IMR-90 (cell line): ENCODE data around the gene EXOC6B. TPM values are rescaled to one million over a fixed set of nuclear protein-coding genes. Genes with fewer than 3 reads are reported as not detected.
A peak's percentile ranks its signal among the peaks of the same experiment; 100 is the strongest.

Source experiments
- ATAC-seq: fragments of 200-7000 bp; cut with Tn5 transposase; 2 replicates; pipeline ENCODE4 v1.9.1; 2020; ENCODE audit warnings: low read depth, mild to moderate bottlenecking, moderate library complexity
- BruUV-seq: library from RNA; stranded (reverse); fragments of 400-500 nt; replicated peaks from 2 replicates; lab custom pipeline; 2021; lab: Mats Ljungman, UMichigan
- CTCF ChIA-PET: fragments of 300-600 bp; formaldehyde crosslinking; extraction: SDS; loops from one replicate; lab custom pipeline; 2021; ENCODE audit warnings: antibody characterized with exemption; lab: Yijun Ruan, JAX
- POLR2A ChIA-PET: fragments of 300-600 bp; sonication (Branson Sonifier 250); formaldehyde crosslinking; loops from one replicate; lab custom pipeline; 2022; ENCODE audit warnings: antibody characterized with exemption; ENCODE audit not compliant: unreplicated experiment; lab: Charles Lee
- DNase-seq: peaks from one replicate; pipeline ENCODE4 v3.0.0; 2013
- H2AFZ ChIP-seq: replicated peaks from 2 replicates; pipeline ENCODE3; 2013; ENCODE audit warnings: low read length, mild to moderate bottlenecking; ENCODE audit not compliant: poor library complexity
- H2AK5ac ChIP-seq: 2 replicates; pipeline ENCODE4 v1.6.1; 2013; ENCODE audit warnings: low read depth, low read length, inconsistent platforms
- H2AK9ac ChIP-seq: replicated peaks from 2 replicates; pipeline ENCODE3; 2013; ENCODE audit warnings: mild to moderate bottlenecking, low read depth, low read length, moderate library complexity; ENCODE audit not compliant: poor library complexity
- H2BK120ac ChIP-seq: 2 replicates; pipeline ENCODE4 v1.6.1; 2013; ENCODE audit warnings: low read depth, low read length, inconsistent platforms
- H2BK15ac ChIP-seq: 3 replicates; pipeline ENCODE4 v1.6.1; 2013; ENCODE audit warnings: low read depth, low read length, inconsistent platforms
- H2BK20ac ChIP-seq: 2 replicates; pipeline ENCODE4 v1.6.1; 2013; ENCODE audit warnings: low read depth, mild to moderate bottlenecking, inconsistent platforms, low read length, moderate library complexity
- H2BK5ac ChIP-seq: 2 replicates; pipeline ENCODE4 v1.6.1; 2013; ENCODE audit warnings: mild to moderate bottlenecking, low read depth, low read length, inconsistent platforms; ENCODE audit not compliant: poor library complexity, severe bottlenecking
- H3K14ac ChIP-seq: replicated peaks from 2 replicates; pipeline ENCODE4 v1.6.1; 2013; ENCODE audit warnings: low read depth, low read length, inconsistent platforms
- H3K18ac ChIP-seq: 2 replicates; pipeline ENCODE4 v1.6.1; 2013; ENCODE audit warnings: low read depth, low read length, control low read depth
- H3K23ac ChIP-seq: 2 replicates; pipeline ENCODE4 v1.6.1; 2013; ENCODE audit warnings: low read depth, low read length, inconsistent platforms
- H3K27ac ChIP-seq: 2 replicates; pipeline ENCODE4 v1.5.1; 2013; ENCODE audit warnings: mild to moderate bottlenecking, control low read depth, low read length; ENCODE audit not compliant: insufficient read depth
- H3K27me3 ChIP-seq: 2 replicates; pipeline ENCODE4 v1.6.1; 2013; ENCODE audit warnings: low read length; ENCODE audit not compliant: control insufficient read depth, insufficient read depth
- H3K36me3 ChIP-seq: 2 replicates; pipeline ENCODE4 v1.6.1; 2013; ENCODE audit warnings: low read length, mixed read lengths; ENCODE audit not compliant: control insufficient read depth, insufficient read depth
- H3K4ac ChIP-seq: 2 replicates; pipeline ENCODE4 v1.6.1; 2013; ENCODE audit warnings: low read depth, low read length, inconsistent platforms
- H3K4me1 ChIP-seq: 2 replicates; pipeline ENCODE4 v1.6.1; 2013; ENCODE audit warnings: low read length, mixed read lengths; ENCODE audit not compliant: control insufficient read depth, insufficient read depth
- H3K4me2 ChIP-seq: 2 replicates; pipeline ENCODE4 v1.6.1; 2013; ENCODE audit warnings: low read depth, mild to moderate bottlenecking, control low read depth, low read length, moderate library complexity
- H3K4me3 ChIP-seq: 2 replicates; pipeline ENCODE4 v1.5.1; 2013; ENCODE audit warnings: low read depth, mild to moderate bottlenecking, control low read depth, low read length, moderate library complexity; ENCODE audit not compliant: insufficient read depth
- H3K56ac ChIP-seq: 2 replicates; pipeline ENCODE4 v1.6.1; 2013; ENCODE audit warnings: low read length, inconsistent platforms; ENCODE audit not compliant: insufficient read depth; ENCODE audit errors: extremely low read depth
- H3K79me1 ChIP-seq, 2 experiments: 2 replicates each; pipeline ENCODE4 v1.6.1; 2013; ENCODE audit warnings: low read length in 2 of 2, inconsistent platforms in 1 of 2, low read depth in 1 of 2
- H3K9ac ChIP-seq: 2 replicates; pipeline ENCODE4 v1.6.1; 2013; ENCODE audit warnings: low read depth, low read length, control low read depth
- H3K9me1 ChIP-seq: 2 replicates; pipeline ENCODE4 v1.6.1; 2013; ENCODE audit warnings: low read length, inconsistent platforms; ENCODE audit not compliant: insufficient read depth
- H3K9me3 ChIP-seq: 2 replicates; pipeline ENCODE4 v1.6.1; 2013; ENCODE audit warnings: low read length; ENCODE audit not compliant: control insufficient read depth, insufficient read depth
- H4K20me1 ChIP-seq: 2 replicates; pipeline ENCODE4 v1.6.1; 2013; ENCODE audit warnings: low read length, inconsistent platforms; ENCODE audit not compliant: insufficient read depth
- H4K5ac ChIP-seq: 2 replicates; pipeline ENCODE4 v1.6.1; 2013; ENCODE audit warnings: mild to moderate bottlenecking, low read depth, low read length, control low read depth
- H4K8ac ChIP-seq, 2 experiments: 2 replicates each; pipeline ENCODE4 v1.6.1; 2013; ENCODE audit warnings: low read depth in 2 of 2, low read length in 2 of 2, control low read depth in 1 of 2, inconsistent platforms in 1 of 2
- H4K91ac ChIP-seq: 2 replicates; pipeline ENCODE4 v1.6.1; 2013; ENCODE audit warnings: low read depth, low read length, inconsistent platforms; ENCODE audit not compliant: insufficient read depth
- CEBPB ChIP-seq: IDR thresholded peaks from 2 replicates; pipeline ENCODE4 v1.6.1; 2012; ENCODE audit warnings: low read depth, low read length, improper control_type of control experiment
- MAFK ChIP-seq: IDR thresholded peaks from 2 replicates; pipeline ENCODE4 v1.6.1; 2012; ENCODE audit warnings: low read depth, low read length, improper control_type of control experiment
- RFX5 ChIP-seq: IDR thresholded peaks from 2 replicates; pipeline ENCODE4 v1.8.0; 2012; ENCODE audit warnings: low read depth, mild to moderate bottlenecking, low read length, moderate library complexity
- WGBS, 2 experiments: methylation state at CpG; one replicate each; pipeline versions ENCODE4 v1.1.5 to v1.1.7; 2013; ENCODE audit warnings: missing lambda C conversion rate in 2 of 2; ENCODE audit not compliant: insufficient read length in 1 of 2; ENCODE audit errors: extremely low coverage in 2 of 2; 5-methylcytosine and 5-hydroxymethylcytosine counted together
- dilution Hi-C: fragments of 300-500 bp; cut with HindIII; formaldehyde crosslinking; loops from one replicate; pipeline ENCODE4 v1.14.3; 2018; ENCODE audit warnings: low sequenced_read_pairs; ENCODE audit not compliant: unreplicated experiment
- in situ Hi-C: fragments of 300-500 bp; cut with MboI; formaldehyde crosslinking; loops from 3 replicates; pipeline ENCODE4 v1.14.3; 2019; ENCODE audit warnings: low sequenced_read_pairs, inconsistent platforms, mixed read lengths
- intact Hi-C: fragments of 100-400 bp; cut with micrococcal nuclease; formaldehyde crosslinking; loops from 2 replicates; pipeline ENCODE4 v1.10.0; 2022
- polyA plus RNA-seq, 3 experiments: library from polyadenylated mRNA; depleted of rRNA; stranded (reverse); fragments of >200 nt; gene quantifications; 2 replicates each; pipeline ENCODE4 v1.2.3, GENCODE V29; 2012; ENCODE audit warnings: low replicate concordance in 1 of 3
- total RNA-seq: library from RNA; depleted of rRNA; stranded (reverse); fragments of >200 nt; gene quantifications from 2 replicates; pipeline ENCODE4 v1.2.3, GENCODE V29; 2012
- TF ChIP-seq, protein P1 (sequence below): conservative IDR thresholded peaks from 2 replicates; pipeline ENCODE4 v1.5.1; 2012; ENCODE audit warnings: mild to moderate bottlenecking, low read depth, low read length, improper control_type of control experiment

EXOC6B gene
- total and polyA plus RNA-seq, 2 of the 4 experiments (the other 2 are of a cell fraction): 10.2 to 29.4 TPM

DNA sequence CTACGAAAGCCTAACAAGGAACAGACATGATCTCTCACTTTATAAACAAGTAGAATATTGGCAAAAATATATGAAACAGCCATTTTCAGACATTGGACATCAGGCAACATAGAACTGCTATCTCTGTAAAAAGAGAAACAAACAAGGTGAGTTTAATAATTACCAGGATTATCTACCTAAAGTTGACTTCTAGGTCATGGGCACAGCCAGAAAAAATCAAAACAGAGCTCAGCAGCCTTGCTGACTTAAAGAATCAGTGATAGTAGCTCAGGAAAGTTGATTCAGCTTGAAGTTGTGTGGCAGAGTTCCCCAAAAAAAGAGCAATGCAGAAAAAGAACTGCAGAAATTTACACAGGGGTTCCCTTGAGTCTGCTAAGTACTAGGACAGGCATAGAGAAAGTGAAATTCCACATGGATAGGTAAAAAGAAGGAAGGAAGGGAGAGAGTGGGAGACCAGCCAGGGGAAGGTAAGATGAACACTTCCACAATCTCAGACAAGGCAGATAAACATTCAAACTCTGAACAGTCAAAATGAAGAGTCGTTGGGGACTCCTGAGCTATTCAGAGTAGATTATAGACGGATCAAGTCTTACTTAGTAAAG is 102.0 kb downstream of the EXOC6B start:
- Histone ChIP-seq H4K5ac (peak overlapping the region; percentile 60; the same call in 1 of the 2 replicates), H3K4me2 (no peak overlapping the region), H3K18ac (peak overlapping the region; percentile 83), H3K9me1 (0 out of 2 replicates have a peak, but pooled peaks cover 3% of the 10 kb centered on the region), H4K20me1 (no peaks in the 10 kb centered on the region), H4K8ac (peak overlapping the region in 1 of 2 experiments; percentile 25; a peak in 1 of 4 replicates), H3K9ac (no peak overlapping the region), H3K27ac (no peak overlapping the region), H2BK120ac (peak overlapping the region; percentile 67; the same call in 1 of the 2 replicates), H3K4me1 (peaks cover 11% of the 10 kb centered on the region), H4K91ac (peak overlapping the region; percentile 46; the same call in 1 of the 2 replicates), H3K36me3 (no peaks in the 10 kb centered on the region), H2AK9ac (no peak overlapping the region), H3K23ac (0 out of 2 replicates have a peak overlapping the region, but pooled peaks have one; percentile 23), H2BK20ac (peak overlapping the region; percentile 65; the same call in 1 of the 2 replicates), H3K27me3 (no peaks in the 10 kb centered on the region), H3K56ac (no peak overlapping the region), H2AK5ac (no peak overlapping the region), H3K9me3 (no peaks in the 10 kb centered on the region), H3K14ac (no peak overlapping the region; the same call in 1 of the 2 replicates), H3K4me3 (no peak overlapping the region), H2BK5ac (no peak overlapping the region), H3K4ac (peak overlapping the region; percentile 38; the same call in 1 of the 2 replicates), H3K79me1 (peaks cover 0 to 7% of the 10 kb centered on the region in 2 experiments; a peak in 1 of 4 replicates), H2BK15ac (peak overlapping the region; percentile 74; the same call in 2 of the 3 replicates), H2AFZ (no peak overlapping the region)
- POLR2A ChIA-PET: interaction anchor here (0.6 kb wide), 1 partner anchor 474 kb away, joined by 5 read pairs; no protein-coding TSS in a partner anchor
- no peak for ATAC-seq
- WGBS, 2 experiments: no CpG with 5 or more reads among the region's 3 CpGs
- CTCF ChIA-PET: interaction anchor here (0.9 kb wide), 2 partner anchors 16 kb away, joined by 3 read pairs; no protein-coding TSS in a partner anchor
- no TSS peak for BruUV-seq
- no peak for DNase-seq
- TF ChIP-seq, protein P1, sequence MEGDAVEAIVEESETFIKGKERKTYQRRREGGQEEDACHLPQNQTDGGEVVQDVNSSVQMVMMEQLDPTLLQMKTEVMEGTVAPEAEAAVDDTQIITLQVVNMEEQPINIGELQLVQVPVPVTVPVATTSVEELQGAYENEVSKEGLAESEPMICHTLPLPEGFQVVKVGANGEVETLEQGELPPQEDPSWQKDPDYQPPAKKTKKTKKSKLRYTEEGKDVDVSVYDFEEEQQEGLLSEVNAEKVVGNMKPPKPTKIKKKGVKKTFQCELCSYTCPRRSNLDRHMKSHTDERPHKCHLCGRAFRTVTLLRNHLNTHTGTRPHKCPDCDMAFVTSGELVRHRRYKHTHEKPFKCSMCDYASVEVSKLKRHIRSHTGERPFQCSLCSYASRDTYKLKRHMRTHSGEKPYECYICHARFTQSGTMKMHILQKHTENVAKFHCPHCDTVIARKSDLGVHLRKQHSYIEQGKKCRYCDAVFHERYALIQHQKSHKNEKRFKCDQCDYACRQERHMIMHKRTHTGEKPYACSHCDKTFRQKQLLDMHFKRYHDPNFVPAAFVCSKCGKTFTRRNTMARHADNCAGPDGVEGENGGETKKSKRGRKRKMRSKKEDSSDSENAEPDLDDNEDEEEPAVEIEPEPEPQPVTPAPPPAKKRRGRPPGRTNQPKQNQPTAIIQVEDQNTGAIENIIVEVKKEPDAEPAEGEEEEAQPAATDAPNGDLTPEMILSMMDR: no peak
- TF ChIP-seq CEBPB (no peak), MAFK (no peak), RFX5 (no peak)
- in situ Hi-C loops: no loop called here
- intact Hi-C loops: no loop called here
- dilution Hi-C loops: no loop called here
